G401 (cell line): ENCODE measurements around the gene EXOC7. TPM values are rescaled to one million over a fixed set of nuclear protein-coding genes. Genes with fewer than 3 reads are reported as not detected.

Experiments used
- DNase-seq: peaks from one replicate; pipeline ENCODE4 v3.0.0-alpha.2; 2015; ENCODE audit warnings: low spot score
- in situ Hi-C: cut with HindIII; loops from 2 replicates; pipeline ENCODE4 v1.10.0; 2016; ENCODE audit warnings: low sequenced_read_pairs, mixed read lengths
- total RNA-seq: library from RNA; depleted of rRNA; stranded (reverse); fragments of >200 nt; shearing (Covaris generic); gene quantifications from 2 replicates; pipeline ENCODE4 v1.2.3, GENCODE V29; 2014

The EXOC7 gene
- total RNA-seq, 1 experiment from 2014 or later: 92.2 TPM

DNA sequence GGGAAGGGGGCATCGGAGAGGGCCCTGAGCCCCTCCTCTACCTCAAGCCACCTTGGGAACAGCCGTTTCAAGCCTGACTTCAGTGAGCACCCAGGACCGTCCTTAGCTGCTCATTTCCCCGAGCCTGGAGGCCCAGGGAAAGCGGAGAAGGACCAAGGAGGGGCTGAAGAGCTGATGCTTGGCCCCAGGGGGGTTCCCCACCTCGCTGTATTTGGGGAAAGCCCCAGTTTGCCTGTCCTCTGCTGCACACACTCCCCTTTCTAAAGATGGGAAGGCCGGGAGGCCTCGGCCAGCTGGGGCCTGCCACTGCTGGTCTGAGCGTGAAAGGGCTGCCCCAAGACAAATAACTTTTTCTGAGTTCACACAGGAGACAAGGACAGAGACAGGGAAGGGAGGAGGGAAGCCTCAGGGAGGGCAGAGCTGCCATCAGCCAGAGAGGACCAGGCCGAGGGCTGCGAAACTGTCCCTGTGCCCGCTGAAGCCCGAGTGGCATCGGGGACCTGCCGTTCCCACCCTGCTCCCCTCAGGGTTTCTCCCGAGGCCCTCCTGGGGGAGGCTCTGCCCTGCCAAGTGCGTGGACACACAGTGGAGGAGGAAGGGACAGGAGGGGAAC lies 13.0 kb downstream of the EXOC7 start:
- no peak for DNase-seq
- in situ Hi-C loops: no loop called here

DNA sequence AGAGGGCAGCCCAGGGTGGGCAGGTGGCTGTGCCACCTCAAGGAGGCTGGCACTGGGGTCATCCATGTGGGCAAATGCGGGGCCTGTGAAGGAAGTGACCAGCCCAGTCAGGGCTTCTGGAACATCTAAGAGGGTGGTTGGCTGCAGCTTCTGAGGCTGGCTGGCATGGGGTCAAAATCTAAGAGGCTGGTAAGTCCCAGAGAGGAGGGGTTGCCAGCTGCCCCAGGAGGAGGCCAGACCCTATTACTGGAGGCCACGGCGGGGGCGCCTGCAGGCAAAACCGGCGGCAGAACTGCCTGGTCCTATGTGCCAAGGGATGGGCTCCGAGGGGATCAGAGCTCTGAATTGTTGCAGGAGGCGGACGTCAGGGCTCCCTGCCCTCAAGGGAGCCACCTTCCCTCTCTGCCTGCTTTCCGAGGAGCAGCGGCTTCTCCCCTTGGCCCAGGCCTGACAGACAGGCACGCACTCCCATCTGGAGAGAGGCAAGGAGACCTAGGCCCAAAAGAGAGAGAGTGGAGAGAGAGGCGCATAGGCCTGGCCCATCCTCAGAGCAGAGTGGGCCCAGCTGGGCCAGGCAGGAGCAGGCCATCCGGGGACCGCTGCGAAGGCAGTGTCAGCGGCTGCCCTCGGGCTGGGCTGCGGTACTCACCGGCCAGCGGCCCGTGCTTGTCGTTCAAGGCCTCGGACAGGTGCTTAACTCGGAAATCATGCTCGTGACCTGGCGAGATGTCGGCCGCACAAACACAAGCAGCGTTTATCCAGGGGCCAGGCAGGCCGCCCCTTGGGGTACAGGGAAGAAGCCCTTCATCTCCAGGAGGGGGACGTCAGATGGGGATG lies 13.7 kb downstream of the EXOC7 start:
- DNase-seq: no peak
- in situ Hi-C loops: no loop called here

DNA sequence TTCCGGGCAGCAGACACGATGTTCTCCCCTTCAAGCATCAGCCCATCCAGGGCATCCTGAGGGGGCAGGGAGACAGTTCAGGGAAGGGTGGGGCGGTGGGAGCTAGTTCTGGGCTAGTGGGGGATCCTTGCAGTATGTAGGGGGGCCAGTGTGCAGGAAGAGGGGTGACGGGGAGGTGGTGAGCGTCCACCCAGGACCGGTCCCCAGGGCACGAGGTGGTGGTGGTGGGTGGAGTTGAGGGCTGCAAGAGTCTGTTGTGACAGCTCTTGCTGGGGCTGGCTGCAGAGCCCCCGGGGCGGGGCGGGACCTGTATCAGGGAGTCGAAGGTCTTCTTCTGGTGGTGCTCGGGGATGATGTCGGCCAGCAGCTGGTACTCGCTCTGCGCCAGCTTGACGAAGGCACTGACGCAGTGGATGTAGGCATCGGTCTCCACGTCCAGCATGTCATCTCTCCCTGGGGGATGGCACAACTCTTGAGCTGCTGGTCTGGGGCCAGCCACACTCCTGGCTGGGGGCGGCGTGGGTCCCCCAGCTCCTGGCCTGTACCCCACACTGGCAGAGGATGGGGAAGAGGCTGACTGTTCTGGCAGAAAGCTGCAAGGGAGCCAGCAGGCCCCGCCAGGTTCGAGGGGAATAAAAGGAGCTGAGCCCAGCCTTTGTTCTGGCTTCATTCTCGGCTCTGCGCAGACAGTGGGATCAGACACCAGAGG lies 14.6 kb downstream of the EXOC7 start:
- in situ Hi-C loops: no loop called here
- no peak for DNase-seq

DNA sequence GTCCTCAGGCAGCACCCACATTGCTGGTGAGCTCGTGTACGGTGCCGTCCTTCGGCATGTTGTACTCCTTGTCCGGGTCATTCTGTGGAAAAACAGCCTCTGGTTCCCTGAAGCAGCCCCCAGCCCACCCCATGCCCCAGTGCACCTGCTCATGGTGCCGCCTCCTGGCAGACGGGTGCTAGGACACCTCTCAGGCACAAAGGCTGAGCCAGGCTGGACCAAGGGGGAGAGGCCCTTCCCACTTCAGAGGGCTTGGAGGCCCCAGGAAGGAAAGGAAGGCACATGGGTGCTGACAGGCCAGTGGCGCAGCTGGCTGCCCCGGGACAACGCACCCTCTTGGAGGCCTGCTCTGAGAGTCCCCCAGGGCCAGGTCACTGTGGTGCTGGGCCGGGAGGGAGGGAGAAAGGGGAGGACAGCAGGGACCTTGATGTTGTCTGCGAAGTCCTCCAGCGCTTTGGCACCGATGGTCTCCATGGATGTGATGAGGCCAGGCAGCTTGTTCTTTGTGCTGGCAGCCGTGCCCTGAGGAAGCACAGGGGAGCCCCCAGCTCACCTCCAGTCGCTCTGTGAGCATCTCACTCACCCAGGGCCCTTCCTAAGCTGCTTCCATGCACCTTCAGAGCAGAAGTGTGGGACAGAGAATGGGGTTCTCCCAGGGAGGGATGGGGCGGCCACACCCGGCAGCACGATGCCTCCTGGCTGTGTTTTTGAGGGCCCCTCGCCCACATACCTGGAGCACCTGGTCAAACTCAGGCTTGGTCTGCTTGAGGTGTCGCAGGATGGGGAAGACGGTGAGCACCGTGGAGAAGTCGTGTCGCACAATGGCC lies 15.3 kb downstream of the EXOC7 start:
- in situ Hi-C loops: no loop called here
- no peak for DNase-seq

DNA sequence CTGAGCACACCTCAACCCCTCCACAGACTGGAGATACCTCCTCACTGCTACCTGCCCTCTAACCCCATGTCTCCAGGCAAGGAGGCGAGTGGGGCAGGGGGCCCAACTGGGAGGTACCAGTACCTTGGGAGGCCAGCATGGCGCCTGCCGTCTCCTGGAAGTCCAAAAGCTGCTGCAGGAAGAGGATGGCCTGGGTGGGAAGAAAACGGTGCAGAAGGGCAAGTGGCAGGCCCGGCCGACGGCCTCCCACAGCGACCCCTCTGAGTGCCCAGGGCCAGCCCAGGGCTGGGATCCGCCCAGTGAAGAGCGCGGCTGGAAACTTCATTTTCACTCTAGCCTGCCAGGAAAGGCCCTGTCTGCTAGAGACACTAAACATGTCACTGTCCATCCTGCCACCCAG lies 16.1 kb downstream of the EXOC7 start:
- in situ Hi-C loops: no loop called here
- no peak for DNase-seq

DNA sequence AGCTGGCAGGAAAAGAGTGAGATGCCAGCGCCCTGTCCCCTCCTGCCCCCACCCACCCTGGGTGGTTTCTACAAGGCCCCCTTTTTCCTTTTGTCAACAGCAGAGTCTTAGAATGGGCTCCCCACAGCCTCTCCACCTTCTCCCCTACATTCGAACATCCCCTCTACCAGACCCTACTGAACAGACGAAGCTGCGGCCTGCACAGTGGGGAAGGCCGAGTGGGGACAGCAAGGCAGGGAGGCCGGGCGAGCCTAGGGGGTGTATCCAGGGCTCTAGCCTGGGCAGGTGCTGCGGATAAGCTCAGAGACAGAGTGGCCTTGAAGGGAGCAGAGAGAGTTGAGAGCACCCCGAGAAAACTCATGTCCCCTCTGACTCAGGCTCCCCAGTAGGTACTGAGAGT lies 17.2 kb downstream of the EXOC7 start:
- DNase-seq: no peak
- in situ Hi-C loops: no loop called here

DNA sequence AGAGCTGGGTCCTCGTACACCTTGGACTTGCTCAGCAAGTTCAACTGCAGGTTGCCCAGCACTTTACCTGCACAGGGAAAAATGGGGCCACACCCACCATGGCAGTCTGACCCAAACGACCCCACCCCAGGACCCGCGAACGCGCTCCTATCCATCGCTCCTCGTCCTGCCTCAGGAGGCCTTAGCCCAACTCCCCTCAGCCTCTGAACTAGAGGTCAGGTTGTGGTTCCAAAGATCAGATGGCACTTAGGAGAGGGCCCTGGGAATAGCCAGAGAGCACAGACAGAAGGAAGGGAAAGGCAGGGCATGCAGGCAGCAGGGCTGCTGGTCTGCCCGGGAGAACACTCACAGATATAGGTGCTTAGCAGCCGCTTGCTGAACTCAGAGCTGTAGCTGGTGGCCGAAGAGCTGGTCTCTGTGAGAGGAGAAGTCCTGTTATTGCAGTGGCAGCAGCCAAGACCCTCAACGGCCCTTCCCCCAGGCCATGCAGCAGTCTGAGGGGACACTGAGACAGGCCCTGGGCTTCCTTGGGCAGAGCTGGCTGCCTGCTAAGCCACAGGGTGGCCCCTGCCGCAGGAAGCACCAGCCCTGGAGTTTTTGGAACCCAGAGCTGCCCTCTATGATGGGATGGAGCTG lies 17.7 kb downstream of the EXOC7 start:
- in situ Hi-C loops: no loop called here
- no peak for DNase-seq

DNA sequence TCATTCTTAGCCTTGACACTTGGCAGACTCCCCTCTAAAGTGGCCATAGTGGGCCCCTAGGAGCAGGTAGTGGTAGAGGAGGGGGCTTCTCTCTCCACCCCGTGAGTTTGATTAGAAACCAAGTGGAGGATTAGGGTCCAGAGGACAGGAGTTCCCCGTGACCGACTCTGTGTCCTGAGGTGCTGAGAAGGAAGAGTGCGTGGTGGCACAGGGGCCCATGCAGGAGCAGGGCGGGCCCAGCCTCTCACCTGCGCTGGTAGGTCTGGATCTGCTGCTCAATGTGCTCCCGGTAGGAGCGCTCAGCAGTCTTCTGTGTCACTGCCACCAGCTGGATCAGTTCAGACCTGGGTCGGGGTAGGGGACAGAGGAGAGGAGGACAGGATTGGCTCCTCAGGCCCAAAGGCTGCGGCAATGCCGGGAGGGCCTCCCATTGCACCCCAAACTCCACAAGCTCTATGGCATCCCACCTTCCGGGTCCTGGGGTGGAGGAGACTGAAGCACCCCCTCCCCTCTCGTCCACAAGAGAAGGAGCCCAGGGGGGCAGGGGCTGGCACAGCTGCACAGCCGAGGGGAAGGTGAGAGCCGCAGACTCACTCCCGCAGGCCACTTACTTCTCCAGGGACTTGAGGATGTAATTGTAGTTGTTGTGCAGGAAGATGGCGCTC lies 18.4 kb downstream of the EXOC7 start:
- no peak for DNase-seq
- in situ Hi-C loops: no loop called here

DNA sequence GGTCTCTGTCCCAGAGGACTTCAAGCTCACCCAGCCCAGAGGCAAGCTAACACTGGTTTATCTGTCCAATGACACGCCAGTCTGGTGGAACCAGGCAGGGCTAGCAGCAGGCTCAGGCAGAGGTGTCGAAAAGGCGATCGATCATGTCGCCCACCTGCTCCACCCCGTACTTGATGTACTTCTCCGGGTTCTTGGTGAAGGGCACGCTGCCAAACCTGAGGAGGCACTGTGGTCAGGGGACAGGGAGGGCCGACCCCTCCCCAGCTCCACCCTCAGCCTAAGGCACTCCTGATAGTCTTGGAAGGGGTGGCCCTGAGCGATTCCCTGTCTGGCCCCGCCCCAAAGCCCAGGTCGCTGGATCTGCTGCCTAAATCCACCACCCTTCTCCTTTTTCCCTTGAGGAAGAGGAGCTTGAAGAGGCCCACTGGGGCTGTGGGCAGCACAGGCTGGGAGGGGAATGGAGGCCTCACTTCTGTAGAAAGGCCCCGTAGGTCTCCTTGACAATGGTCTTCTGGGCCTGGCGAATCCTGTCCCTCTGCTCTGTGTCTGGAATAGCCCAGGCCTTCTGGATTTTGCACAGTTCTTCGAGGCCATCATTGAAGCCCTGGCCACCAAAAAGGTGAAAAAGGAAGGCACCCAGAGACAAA lies 19.9 kb downstream of the EXOC7 start:
- in situ Hi-C loops: no loop called here
- DNase-seq: no peak

DNA sequence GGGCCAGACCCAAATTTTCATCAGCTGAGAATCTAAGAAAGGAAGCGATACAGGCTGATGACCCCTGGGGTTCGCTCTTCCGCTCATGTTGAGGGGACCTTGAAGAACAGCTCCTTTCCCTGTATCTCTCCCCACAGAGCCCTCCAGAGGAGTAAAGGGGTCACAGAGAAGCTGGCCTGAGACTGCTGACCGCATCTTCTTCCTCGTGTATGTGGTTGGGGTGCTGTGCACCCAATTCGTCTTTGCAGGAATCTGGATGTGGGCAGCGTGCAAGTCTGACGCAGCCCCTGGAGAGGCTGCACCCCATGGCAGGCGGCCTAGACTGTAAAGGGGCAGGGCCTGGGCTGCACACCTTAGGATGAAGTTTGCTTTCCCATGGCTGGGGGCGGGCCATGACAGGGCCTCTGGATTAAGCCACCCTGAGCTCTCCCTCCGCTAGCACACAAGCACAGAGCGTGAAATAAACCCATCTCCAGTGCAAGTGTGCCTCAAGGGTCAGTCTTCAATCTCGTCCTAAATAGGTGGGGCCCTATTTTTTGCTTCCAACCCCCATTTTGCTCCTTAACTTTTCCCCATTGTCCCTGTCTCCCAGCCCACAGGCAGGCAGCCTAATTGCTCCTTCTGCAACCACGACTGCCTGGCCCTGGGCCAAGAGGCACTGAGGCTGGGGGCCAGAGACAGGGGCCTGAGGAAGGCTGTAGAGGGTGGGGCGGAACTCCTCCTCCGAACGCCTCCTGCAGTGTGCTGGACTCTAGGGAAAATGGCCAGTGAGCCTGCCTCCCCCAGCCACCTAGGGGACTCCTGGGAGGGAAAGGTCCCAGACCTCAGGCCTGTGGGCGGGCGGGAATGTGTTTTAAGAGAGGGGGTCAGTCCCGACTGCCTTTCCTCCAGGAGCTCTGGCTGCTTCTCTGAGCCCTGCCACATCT lies 21.0 kb downstream of the EXOC7 start:
- DNase-seq: no peak
- in situ Hi-C loops: no loop called here

DNA sequence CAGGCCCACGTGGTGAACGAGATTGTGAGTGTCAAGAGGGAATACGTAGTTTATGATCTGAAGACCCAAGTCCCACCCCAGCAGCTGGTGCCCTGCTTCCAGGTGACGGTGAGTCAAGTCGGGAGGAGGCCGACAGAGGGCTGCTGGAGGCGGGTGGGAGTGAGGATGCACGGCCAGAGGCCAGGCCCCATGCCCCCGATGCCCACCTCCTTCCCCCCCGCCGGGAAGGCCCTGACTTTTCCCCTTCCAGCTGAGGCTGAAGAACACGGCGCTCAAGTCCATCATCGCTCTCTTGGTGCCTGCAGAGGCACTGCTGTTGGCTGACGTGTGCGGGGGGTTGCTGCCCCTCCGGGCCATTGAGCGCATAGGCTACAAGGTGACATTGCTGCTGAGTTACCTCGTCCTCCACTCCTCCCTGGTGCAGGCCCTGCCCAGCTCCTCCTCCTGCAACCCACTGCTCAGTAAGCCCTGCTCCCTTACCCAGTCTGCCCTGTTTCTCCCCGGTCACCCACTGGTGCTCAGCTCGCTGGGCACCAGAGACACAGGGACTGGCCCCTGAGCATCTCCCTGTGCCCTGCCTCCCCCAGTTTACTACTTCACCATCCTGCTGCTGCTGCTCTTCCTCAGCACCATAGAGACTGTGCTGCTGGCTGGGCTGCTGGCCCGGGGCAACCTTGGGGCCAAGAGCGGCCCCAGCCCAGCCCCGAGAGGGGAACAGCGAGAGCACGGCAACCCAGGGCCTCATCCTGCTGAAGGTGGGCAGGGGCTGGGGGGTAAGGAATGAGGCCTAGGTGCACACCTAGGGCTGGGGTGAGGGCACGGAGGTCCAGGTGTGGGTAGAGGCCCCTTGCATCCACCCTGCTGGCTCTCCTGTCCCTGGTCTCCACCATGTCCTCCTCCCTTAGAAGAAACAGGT lies 22.0 kb downstream of the EXOC7 start:
- DNase-seq: no peak
- in situ Hi-C loops: no loop called here

DNA sequence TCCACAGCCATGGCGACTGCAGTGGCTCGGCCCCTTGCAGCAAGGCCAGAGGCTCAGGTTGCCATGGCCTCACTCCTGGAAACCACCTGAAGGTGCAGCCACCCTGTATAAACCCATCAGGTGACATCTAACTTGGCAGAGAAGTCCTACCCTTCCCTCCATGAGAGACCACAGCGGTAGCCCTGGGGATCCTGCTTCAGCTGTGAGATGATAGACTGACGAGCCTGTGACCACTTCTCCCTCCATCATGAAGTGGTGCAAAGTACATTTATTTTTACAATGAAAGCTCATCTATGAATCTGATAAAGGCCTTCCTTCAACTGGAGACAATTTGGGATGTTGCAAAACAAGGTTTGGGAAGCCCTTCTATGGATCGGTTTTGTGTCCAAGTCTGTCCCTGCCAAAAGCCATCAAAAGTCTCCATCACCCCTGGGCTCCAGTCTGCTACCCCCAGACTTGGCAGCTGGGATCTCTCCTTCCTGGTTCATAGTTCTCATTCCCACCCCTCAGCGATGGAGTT lies 22.8 kb downstream of the EXOC7 start:
- DNase-seq: no peak
- in situ Hi-C loops: no loop called here

DNA sequence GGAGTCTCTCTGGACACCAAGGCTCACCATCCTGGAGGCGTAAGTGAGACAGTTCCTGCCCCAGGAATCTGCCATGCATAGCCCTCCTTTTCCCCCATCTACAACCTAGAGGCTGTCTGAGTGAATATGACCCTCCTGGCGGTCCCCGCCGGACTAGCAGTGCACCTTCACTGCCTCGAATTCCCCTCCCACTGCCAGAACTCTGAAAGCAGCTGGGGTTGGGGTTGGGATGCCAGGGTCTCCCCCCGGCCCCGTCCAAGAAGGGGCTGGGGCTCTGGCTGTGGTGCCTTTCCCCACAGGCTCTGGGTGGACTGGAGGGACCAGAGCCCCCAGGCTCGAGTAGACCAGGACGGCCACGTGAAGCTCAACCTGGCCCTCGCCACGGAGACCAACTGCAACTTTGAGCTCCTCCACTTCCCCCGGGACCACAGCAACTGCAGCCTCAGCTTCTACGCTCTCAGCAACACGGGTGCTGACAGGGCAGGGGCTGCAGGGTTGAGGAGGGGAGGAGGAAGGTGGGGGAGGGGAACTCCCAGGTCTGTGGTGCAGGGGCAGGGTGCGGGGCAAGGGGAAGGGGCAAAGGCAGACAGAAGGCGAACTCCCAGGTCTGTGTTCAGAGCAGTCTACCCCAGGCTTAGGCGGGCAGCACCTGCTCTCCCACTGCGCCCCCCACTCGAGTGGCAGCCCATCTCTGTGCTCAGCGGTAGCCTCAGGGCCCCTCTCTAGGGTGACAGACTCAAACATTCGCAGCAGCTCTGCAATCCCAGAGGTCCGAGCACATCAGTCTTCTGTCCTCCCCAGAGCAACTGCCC lies 23.4 kb downstream of the EXOC7 start:
- in situ Hi-C loops: no loop called here

DNA sequence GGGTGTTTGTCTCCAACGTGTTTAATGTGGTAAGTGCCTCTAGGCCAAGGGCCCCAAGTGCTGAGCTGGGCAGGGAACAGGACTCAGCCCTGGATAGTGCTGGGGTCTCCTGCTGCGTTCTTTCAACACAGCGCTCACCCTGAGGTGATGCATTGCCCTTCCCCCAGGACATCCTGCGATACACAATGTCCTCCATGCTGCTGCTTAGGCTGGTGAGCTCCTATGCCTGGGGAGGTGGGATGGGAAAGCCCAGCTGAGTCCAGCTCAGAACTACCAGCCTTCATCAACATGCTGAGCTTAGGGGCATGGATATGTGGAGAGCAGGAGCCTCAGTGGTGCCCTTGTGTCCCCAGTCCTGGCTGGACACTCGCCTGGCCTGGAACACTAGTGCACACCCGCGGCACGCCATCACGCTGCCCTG lies 24.0 kb downstream of the EXOC7 start:
- in situ Hi-C loops: no loop called here

More for the DNA sequence above, 23.4 kb downstream of the EXOC7 start:
- no peak for DNase-seq

DNA sequence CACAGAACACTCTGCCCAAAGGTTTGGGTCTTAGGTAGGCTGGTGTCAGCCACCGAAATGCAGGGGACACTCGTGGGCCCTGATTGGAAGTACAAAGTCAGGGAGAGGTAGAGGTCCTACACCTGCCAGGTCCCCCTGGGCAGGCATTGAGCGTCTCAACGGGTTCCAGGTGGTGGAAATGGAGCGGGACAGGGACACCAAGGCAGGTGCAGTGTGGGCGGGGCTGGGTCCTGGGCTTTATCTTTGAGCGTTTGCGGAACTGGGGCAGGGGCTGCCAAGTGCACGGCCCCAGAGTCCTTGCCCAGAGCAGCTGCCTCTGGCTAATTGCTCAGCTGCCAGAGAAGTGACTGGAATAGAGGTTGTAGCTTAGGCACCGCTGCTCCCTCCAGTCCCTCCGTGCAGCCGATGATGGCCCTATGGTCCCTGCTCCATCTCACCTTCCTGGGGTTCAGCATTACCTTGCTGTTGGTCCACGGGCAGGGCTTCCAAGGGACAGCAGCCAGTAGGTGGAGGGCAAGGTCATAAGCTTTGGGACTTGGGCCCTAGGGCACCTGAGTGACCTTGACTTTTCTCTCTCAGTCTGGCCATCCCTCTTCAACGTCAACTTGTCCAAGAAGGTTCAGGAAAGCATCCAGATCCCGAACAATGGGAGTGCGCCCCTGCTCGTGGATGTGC lies 24.6 kb downstream of the EXOC7 start, which contains the start of gene ZACN:
Gene ZACN (plus strand): TSS at position 323 of the 675 bp plus-strand sequence. CDS start 83 bp downstream, at position 406.
- in situ Hi-C loops: no loop called here
- no peak for DNase-seq

More for the DNA sequence above, 24.0 kb downstream of the EXOC7 start:
- DNase-seq: no peak
